Measurements from ENCODE around the gene JTB. TPM values are rescaled to one million over a fixed set of nuclear protein-coding genes. Genes with fewer than 3 reads are reported as not detected.
A peak's percentile ranks its signal among the peaks of the same experiment; 100 is the strongest.

The JTB gene
- total RNA-seq, 1 experiment from 2014 or later = 142 TPM

- H3K36me3 ChIP-seq (ENCODE audit: insufficient read depth, low read length, poor library complexity, severe bottlenecking) = peaks cover 42% of the 10 kb centered on the region
- no TSS peak for BruUV-seq (replicated peaks)
- no peaks in the 10 kb centered on the region for H3K9me3 ChIP-seq (ENCODE audit: low read depth, low read length, poor library complexity, severe bottlenecking)
- intact Hi-C loops (cut with micrococcal nuclease; ENCODE audit: unreplicated experiment) = no loop called here
- POLR2A ChIA-PET (ENCODE audit: low non-redundant PET) = interaction anchor here (0.5 kb wide), 1 partner anchor 74 kb away, joined by 6 read pairs; no protein-coding TSS in a partner anchor
- no peak for TF ChIP-seq EZH2 (IDR thresholded peaks at IDR 0.05; ENCODE audit: borderline replicate concordance, low read depth, low read length, poor library complexity, severe bottlenecking)
- no peak for TF ChIP-seq CTCF (conservative IDR thresholded peaks at IDR 0.05; ENCODE audit: low read depth, low read length)
- CTCF ChIA-PET = no interaction called here
- H3K27me3 ChIP-seq (replicated peaks; ENCODE audit: insufficient read depth, low read depth, low read length, poor library complexity) = no peaks in the 10 kb centered on the region
- H3K4me1 ChIP-seq (ENCODE audit: insufficient read depth, low read length, poor library complexity, severe bottlenecking) = peaks cover 13% of the 10 kb centered on the region
- DNase-seq (ENCODE audit: low spot score) = no peak
- H3K4me3 ChIP-seq (ENCODE audit: low read depth, low read length, poor library complexity, severe bottlenecking) = peak overlapping the region; percentile 81
- H3K27ac ChIP-seq (ENCODE audit: low read depth, low read length, poor library complexity, severe bottlenecking) = peak overlapping the region; percentile 96
These were observed 14.3 kb upstream of the JTB start for GRCh38 chr1:153991806-153992205.

- peak overlapping the region; percentile 81 for H3K4me3 ChIP-seq (ENCODE audit: low read depth, low read length, poor library complexity, severe bottlenecking)
- intact Hi-C loops (cut with micrococcal nuclease; ENCODE audit: unreplicated experiment) = no loop called here
- POLR2A ChIA-PET (ENCODE audit: low non-redundant PET) = interaction anchor here (0.5 to 1.0 kb wide), 3 partner anchors 8 to 1465 kb away, joined by 3 to 6 read pairs (median 4); no protein-coding TSS in a partner anchor
- peaks cover 17% of the 10 kb centered on the region for H3K4me1 ChIP-seq (ENCODE audit: insufficient read depth, low read length, poor library complexity, severe bottlenecking)
- no peak for DNase-seq (ENCODE audit: low spot score)
- peak overlapping the region; percentile 96 for H3K27ac ChIP-seq (ENCODE audit: low read depth, low read length, poor library complexity, severe bottlenecking)
- TSS peak; percentile 80 for BruUV-seq (replicated peaks)
- TF ChIP-seq CTCF (conservative IDR thresholded peaks at IDR 0.05; ENCODE audit: low read depth, low read length) = no peak
- no peak for TF ChIP-seq EZH2 (IDR thresholded peaks at IDR 0.05; ENCODE audit: borderline replicate concordance, low read depth, low read length, poor library complexity, severe bottlenecking)
- H3K36me3 ChIP-seq (ENCODE audit: insufficient read depth, low read length, poor library complexity, severe bottlenecking) = peaks cover 42% of the 10 kb centered on the region
- no peaks in the 10 kb centered on the region for H3K9me3 ChIP-seq (ENCODE audit: low read depth, low read length, poor library complexity, severe bottlenecking)
- no peaks in the 10 kb centered on the region for H3K27me3 ChIP-seq (replicated peaks; ENCODE audit: insufficient read depth, low read depth, low read length, poor library complexity)
- CTCF ChIA-PET = no interaction called here
These were observed 13.7 kb upstream of the JTB start for GRCh38 chr1:153991151-153991630.

GRCh38 chr1:153990468-153991150, 13.1 kb upstream of the JTB start, which contains the start of gene RPS27:
Gene RPS27, plus strand, starts transcription at chr1:153990762. Its CDS starts 35 bp downstream, at chr1:153990797.
- Histone ChIP-seq H3K4me3 (ENCODE audit: low read depth, low read length, poor library complexity, severe bottlenecking) (peak within 1 kb of the TSS; percentile 81), H3K27me3 (replicated peaks; ENCODE audit: insufficient read depth, low read depth, low read length, poor library complexity) (no peaks in the 10 kb centered on the region), H3K27ac (ENCODE audit: low read depth, low read length, poor library complexity, severe bottlenecking) (peak within 1 kb of the TSS; percentile 96), H3K36me3 (ENCODE audit: insufficient read depth, low read length, poor library complexity, severe bottlenecking) (peaks cover 42% of the 10 kb centered on the region), H3K4me1 (ENCODE audit: insufficient read depth, low read length, poor library complexity, severe bottlenecking) (peaks cover 17% of the 10 kb centered on the region), H3K9me3 (ENCODE audit: low read depth, low read length, poor library complexity, severe bottlenecking) (no peaks in the 10 kb centered on the region)
- peak; percentile 98 for DNase-seq (ENCODE audit: low spot score)
- TF ChIP-seq EZH2 (IDR thresholded peaks at IDR 0.05; ENCODE audit: borderline replicate concordance, low read depth, low read length, poor library complexity, severe bottlenecking) = no peak
- no peak for TF ChIP-seq CTCF (conservative IDR thresholded peaks at IDR 0.05; ENCODE audit: low read depth, low read length)
- POLR2A ChIA-PET (ENCODE audit: low non-redundant PET) = interaction anchor here (0.6 to 1.0 kb wide), 10 partner anchors 9 to 1464 kb away, joined by 3 to 11 read pairs (median 4); partner anchors contain the start of genes DENND4B, JTB, SLC39A1 and UBAP2L
- BruUV-seq (replicated peaks) = no TSS peak
- intact Hi-C loops (cut with micrococcal nuclease; ENCODE audit: unreplicated experiment) = no loop called here
- CTCF ChIA-PET = interaction anchor here (0.6 kb wide), 1 partner anchor 266 kb away, joined by 5 read pairs; no protein-coding TSS in a partner anchor

Measured in A673 (cell line).